NCI-H1417 treated with DMSO at 0.1 percent for 48 hours (cell line): ENCODE results near the gene EFS.

ENCODE experiments used
- DNase-seq: peaks from one replicate; lab custom pipeline; 2025; lab: John Stamatoyannopoulos, UW

The EFS gene

GRCh38 chr14:23358042-23358441 is 6.9 kb downstream of the EFS start:
- DNase-seq: no peak

GRCh38 chr14:23357261-23357660 is 7.7 kb downstream of the EFS start:
- DNase-seq: no peak

DNA sequence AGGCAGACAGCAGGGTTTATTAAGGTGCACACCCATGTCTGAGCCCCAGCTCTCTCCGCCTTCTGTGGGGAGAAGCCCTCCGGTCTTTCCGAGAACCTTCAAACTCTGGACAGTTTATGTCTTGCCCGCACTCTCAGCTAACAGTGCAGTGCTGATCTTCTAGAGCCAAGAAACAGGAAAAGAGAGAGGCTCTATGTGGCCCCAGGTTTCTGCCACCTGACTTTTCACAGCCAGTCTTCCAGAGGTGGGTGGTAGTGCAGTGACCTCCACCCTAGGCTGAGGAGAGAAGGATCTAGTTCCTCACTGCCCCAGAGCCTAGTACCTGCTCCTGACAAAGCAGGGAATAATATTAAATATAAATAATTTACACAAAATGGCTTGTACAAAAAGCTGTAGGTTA is 8.3 kb downstream of the EFS start:
- no peak for DNase-seq

DNA sequence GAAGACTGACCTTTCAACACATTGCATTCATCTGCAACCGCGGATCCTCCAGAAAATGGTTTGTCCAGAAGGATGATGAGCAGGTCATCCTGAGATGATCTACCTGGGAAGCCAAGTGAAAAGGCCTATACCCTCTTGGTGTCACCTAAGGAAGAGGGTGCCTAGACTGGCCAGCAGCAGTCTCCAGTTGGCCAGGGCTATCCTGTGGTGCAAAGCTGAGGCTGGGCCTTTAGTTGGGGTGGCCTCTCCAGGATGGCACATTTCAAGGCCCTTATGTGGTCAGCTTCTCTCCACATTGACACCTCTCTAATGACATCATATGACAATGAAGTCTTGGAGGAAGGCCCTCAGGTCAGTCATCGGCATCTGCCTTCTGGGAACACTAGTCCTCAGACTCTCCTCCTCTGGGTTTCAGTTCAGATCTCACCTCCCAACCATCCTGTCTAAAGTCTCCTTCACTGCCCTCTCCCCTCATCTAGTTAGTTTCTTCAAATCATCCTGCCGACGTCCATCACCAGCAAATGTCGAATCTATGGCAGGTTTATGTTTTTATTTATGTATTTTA is 9.0 kb downstream of the EFS start:
- no peak for DNase-seq

GRCh38 chr14:23354990-23355389 is 10.0 kb downstream of the EFS start:
- DNase-seq: no peak

DNA sequence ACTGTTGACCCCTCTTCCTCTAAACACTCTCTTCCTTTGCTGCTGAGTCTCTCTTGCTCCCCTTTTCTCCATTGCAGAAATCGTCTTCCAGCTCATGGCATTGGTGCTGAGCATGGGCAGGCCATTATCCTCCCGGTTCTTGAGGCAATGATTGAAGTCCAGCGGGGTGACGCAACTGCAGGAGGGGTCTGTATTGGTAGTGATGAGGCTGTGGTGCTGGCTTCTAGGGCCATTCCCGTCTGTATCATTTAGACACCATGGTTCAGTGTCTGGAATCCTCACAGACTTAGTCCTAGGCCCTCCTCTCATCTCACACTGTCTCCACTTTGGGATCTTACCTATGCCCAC is 11.6 kb downstream of the EFS start:
- DNase-seq: no peak

- peak; percentile 34 for DNase-seq
Measured at GRCh38 chr14:23352506-23353432, 12.2 kb downstream of the EFS start, which contains the start of gene SLC22A17. Gene SLC22A17 (minus strand): TSS chr14:23352887.

DNA sequence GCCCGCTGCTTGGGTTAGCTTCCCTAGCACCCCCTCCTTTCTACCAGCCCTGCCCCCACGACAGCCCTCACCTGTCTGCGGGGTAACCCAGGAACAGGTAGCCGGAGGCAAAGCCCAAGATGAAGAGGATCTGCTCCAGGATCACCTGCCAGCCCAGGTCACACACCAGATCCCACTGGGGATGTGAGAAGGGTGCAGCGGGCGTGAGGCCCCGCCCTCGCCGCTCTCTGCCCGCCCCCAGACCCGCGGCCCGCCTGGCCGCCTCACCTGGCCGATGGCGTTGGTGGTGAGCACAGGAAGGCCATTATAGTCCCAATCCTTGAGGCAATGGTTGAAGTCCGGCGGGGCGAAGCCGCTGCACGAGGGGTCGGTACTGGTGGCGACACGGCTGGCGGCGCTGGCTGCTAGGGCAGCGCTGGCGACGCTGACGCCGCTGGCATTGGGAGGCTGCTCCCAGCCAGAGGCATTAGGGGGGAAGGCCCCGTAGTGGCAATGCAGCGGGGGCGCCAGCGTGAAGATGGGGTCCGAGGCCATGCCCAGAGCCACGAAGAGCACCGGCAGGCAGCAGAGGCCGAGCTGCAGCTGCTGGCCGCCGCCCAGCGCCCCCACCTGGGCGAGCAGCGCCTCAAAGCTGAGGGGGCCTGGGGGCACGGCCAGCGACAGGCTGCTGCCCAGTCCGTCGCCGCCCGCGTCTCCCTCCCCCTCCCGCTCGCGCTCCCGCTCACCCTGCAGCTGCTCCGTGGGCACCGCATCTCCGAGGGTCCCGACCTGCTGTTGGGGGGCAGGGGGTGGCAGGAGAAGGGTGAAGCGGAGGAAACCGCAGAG is 13.1 kb downstream of the EFS start:
- DNase-seq: no peak

GRCh38 chr14:23349156-23349845 is 15.7 kb downstream of the EFS start:
- DNase-seq: no peak

GRCh38 chr14:23348297-23348655 is 16.7 kb downstream of the EFS start:
- no peak for DNase-seq

- no peak for DNase-seq
Measured at GRCh38 chr14:23347406-23348296, 17.3 kb downstream of the EFS start.

DNA sequence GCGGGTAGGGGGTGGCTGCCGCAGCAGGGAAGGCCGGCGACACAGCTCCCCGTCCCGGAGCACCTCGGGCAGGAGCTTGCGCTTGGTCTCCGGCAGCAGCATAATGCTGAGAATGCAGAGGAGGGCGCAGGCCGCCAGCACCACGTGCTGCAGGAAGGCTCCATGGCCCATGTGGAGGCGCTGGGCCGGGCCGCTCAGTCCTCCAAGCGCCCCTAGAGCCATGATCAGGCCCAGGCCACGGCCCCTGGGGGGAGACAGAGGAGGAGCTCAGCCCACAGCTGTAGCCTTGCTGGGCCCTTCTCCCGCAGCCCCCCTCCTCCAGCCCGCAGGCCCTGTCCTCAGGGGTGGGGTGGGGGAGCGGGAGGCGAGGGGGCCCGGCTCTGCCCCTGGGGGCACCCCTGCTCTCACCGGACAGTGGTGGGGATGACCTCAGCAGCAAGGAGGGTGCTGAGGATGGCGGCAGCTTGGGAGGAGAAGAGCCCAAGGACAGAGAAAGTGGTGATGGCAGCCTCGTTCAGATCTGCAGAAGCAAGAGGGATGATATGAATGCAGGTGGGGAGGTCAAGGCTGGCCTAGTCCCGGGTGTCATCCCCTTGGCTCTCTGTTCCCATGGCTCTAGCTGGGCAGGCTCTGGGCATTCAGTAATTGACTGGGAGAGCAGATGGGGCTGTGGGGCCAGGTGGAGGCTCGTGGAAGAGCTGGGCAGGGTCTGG is 18.1 kb downstream of the EFS start:
- no peak for DNase-seq

- no peak for DNase-seq
Measured at GRCh38 chr14:23345987-23346692, 18.8 kb downstream of the EFS start.

- no peak for DNase-seq
Measured at GRCh38 chr14:23344481-23344880, 20.5 kb downstream of the EFS start.

DNA sequence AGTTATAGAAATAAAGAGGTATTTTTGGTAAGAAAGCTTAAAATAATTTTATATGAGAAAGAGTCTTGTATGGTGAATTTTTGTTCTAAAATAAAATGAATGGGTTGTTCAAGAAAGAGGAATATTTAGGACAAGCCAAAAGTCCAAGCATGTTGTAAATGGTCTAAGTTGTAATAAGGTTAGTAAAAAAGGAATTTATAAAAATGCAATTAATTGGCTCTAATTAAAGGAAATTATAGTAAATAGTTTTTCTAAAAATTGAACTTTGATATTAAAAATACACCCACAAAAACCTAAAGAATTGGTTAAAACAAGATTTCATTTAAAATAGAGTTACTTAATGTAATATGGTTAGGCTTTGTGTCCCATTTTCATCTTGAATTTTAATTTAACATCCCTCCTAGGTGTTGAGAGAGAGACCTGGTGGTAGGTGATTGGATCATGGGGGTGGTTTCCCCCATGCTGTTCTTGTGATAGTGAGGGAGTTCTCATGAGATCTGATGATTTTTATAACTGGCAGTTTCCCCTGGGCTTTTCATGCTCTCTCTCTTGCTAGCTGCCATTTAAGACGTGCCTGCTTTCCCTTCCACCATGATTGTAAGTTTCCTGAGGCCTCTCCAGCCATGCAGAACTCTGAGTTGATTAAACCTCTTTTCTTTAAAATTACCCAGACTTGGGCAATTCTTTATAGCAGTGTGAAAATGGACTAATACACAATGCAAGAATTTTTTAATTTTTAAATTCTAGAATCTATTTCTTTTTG is 25.3 kb downstream of the EFS start:
- no peak for DNase-seq

- no peak for DNase-seq
Measured at GRCh38 chr14:23335623-23336022, 29.3 kb downstream of the EFS start.

DNA sequence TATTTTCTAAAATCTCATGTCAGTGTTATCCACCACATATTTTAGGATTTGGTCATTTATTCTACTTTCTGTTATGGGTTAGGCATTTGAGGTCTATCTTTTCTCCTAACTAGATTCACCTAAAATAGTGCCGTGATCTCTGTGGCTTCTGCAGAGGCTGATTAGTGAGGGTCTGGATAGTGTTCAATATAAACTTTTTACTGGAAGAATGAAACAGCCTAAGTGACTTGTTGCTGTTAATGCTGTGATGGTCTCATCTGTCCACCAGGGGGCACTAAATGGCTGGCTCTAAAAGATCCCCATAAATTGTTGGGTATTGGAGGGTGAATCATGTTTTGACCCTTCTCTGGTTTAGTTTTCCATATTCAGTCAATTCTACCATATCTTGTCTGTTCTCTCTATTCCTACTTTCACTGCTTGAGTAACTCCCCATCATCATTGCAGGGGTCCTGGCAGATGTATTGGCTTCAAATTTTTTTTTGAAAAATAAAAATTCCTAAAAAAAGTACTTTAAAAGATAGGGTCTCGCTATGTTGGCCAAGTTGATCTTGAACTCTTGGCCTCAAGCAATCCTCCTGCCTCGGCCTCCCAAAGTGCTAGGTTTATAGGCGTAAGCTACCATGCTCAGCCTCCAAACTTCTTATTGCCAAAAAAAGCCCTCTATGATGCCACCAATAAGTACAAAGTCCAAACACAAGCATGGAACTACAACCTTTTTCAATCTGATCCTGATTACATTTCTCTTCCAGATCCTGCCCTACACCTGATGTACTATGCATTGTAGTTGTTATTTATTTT is 36.8 kb downstream of the EFS start:
- DNase-seq: peak; percentile 56
